Spinal cord (tissue), 10 donors: ENCODE data around the gene CD7. TPM values are rescaled to one million over a fixed set of nuclear protein-coding genes. Genes with fewer than 3 reads are reported as not detected.

Experiments used
- DNase-seq, 6 donors: peaks; one replicate each; pipeline versions ENCODE4 v3.0.0 to v3.0.0-alpha.2; 2013 to 2015; ENCODE audit warnings: low spot score in 6 of 6, low read depth in 4 of 6
- H3K27ac ChIP-seq: one replicate; pipeline ENCODE4 v1.5.1; 2013; ENCODE audit warnings: low read depth, low read length, control low read depth
- H3K27me3 ChIP-seq: one replicate; pipeline ENCODE4 v1.6.1; 2013; ENCODE audit warnings: low read length; ENCODE audit not compliant: control insufficient read depth, insufficient read depth
- H3K36me3 ChIP-seq: one replicate; pipeline ENCODE4 v1.6.1; 2013; ENCODE audit warnings: low read length; ENCODE audit not compliant: control insufficient read depth, insufficient read depth
- H3K4me1 ChIP-seq: one replicate; pipeline ENCODE4 v1.6.1; 2013; ENCODE audit warnings: low read length; ENCODE audit not compliant: control insufficient read depth, insufficient read depth
- H3K4me3 ChIP-seq: one replicate; pipeline ENCODE4 v1.5.1; 2013; ENCODE audit warnings: low read depth, low read length, control low read depth
- H3K9me3 ChIP-seq: one replicate; pipeline ENCODE4 v1.6.1; 2013; ENCODE audit warnings: low read length; ENCODE audit not compliant: control insufficient read depth, insufficient read depth
- WGBS: methylation state at CpG from one replicate; pipeline ENCODE4 v1.1.5; 2013; ENCODE audit warnings: missing lambda C conversion rate; ENCODE audit not compliant: insufficient coverage; 5-methylcytosine and 5-hydroxymethylcytosine counted together
- polyA plus RNA-seq, 2 donors: library from polyadenylated mRNA; unstranded; fragments of 120-200 nt; gene quantifications; one replicate each; pipeline ENCODE4 v1.2.1, GENCODE V29; 2013; ENCODE audit not compliant: insufficient read length in 2 of 2
- total RNA-seq, 2 donors: library from RNA; depleted of rRNA in 1 of 2; stranded (reverse); fragments of 120-200 nt in 1 of 2; fragments of >200 nt in 1 of 2; gene quantifications; one replicate each; pipeline versions ENCODE4 v1.2.3 to v1.2.4, GENCODE V29; 2013 to 2014
- donor health status: healthy.

CD7 gene
- total and polyA plus RNA-seq, 4 donors = 0.33 to 0.42 (median 0.41) TPM; not detected in 1

DNA sequence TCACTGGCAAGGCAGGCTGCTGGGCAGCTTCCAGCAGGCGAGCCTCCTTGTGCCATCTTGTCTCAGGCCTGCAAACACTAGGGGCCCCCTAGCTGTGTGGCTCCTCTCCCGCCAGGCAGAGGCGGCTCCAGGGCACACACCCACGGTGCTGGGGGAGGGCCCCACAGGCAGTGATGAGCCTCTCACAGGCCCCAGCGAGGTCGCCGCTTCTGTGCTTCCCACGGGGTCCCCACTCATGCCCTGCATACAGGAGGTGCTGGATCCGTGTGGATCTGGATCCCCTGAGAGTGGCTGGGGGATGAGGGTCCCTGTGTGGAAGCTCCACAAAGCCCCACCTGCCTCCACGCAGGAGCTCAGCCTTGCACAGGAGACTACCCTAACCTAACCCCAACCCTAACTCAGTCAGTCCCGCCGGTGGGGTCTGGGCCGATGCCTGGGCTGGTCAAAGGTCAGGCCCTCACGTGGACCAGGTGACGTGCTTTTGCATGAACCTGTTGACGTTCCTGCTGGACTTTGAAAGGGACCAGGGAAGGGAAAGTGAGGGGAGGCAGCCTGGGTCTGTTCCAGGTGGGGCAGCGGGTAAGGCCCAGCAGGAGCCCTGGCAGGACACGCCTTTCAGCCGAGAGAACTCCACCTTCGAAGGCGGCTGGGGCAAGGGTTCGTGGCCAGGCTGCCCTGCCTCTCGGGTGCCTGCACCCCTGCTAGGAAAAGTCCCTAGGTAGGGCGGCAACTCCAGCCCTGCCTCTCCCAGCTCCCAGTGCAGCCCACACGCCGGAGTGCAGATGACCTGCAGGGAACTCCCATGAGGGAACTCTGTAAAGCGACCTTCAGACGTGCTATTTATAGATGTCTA is 11.0 kb upstream of the CD7 start:
- WGBS = 68% methylated on average over 23 of the region's 28 CpGs
- peaks cover 32% of the 10 kb centered on the region for H3K27me3 ChIP-seq
- no peaks in the 10 kb centered on the region for H3K9me3 ChIP-seq
- H3K4me3 ChIP-seq = no peak overlapping the region
- no peak for DNase-seq
- H3K36me3 ChIP-seq = no peaks in the 10 kb centered on the region
- H3K27ac ChIP-seq = no peak overlapping the region
- H3K4me1 ChIP-seq = peaks cover 46% of the 10 kb centered on the region

DNA sequence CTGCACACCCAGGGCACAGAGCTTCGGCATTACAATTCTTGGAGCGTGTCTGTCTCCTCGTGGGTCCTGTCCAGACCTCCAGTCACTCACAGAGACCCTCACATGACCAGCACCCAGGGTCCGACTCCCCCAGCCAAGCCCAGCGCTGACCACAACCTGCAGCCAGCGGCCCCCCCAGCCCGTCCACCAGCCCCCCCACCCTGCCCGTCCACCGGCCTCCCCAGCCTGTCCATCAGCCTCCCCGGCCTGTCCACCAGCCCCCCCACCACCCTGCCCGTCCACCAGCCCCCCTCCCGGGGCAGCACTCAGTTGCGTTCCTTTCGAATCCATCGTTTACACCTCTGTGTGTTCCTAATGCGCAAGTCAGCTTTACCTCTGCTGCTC is 10.3 kb upstream of the CD7 start:
- Histone ChIP-seq H3K36me3 (no peaks in the 10 kb centered on the region), H3K4me3 (no peak overlapping the region), H3K27me3 (peaks cover 26% of the 10 kb centered on the region), H3K4me1 (peaks cover 40% of the 10 kb centered on the region), H3K9me3 (no peaks in the 10 kb centered on the region), H3K27ac (no peak overlapping the region)
- no peak for DNase-seq
- 31% methylated on average over 11 of the region's 16 CpGs for WGBS

DNA sequence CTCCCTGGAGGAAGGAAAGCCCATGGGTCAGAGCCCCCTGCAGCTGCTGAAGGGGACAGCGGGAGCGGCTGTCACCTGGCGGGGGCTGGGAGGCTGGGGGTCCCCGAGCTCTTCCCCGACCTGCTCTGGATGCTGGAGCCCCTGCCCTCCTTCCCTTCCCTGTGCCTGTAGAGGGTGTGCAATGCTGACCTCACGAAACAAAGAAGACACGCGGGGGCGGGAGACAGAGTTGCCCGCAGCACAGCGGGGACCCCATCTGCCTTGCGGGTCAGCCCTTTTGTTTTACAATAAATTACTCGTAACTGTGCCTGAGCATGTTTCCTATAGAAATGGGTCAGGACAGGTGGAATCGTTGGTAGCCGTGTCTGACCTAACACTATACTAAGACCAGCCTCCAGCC is 9.9 kb upstream of the CD7 start:
- WGBS = 33% methylated on average over 12 of the region's 15 CpGs
- DNase-seq = no peak
- Histone ChIP-seq H3K36me3 (no peaks in the 10 kb centered on the region), H3K27ac (no peak overlapping the region), H3K27me3 (peaks cover 21% of the 10 kb centered on the region), H3K4me3 (no peak overlapping the region), H3K4me1 (peaks cover 35% of the 10 kb centered on the region), H3K9me3 (no peaks in the 10 kb centered on the region)

DNA sequence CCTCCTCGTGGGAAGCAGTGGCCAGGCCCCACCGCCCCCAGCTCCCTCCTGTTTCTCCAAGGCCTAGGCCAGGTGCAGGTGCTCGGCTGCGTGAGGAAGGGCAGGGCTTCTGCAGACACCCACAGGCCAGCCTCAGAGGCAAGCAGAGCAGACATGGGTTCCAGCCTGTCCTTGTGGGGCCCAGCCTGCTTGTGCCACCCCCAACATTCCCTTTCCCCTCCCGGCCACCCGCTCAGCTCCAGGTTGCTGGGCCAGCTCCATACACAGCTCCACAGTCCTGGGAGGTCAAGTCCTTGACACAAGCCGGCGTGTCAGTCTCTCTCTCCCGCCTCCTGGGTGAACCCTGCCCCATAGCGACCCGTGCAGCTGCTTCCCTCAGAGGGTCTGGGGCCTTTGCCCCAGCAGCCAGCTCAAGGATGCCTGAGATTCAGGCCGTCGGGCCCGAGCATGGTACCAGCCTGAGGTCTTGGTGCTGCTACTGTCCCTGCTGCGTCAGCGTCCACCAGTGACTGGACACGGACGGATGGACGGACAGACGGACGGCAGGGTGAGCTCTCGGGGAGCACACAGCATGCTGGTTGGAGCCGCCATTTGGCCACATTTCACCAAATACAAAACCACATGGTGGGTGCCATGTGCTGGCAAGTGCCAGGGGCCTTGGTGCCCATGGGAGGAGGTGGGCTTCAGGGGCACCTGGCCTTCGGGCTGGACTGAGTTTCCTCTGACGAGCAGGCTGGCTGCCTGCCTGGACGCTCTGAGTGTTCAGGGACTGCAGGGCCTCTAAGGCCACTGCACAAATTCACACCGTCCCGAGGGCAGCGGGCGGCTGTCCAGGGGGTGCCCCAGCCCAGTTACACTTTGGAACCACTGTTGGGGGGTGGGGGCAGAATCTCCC is 8.1 kb upstream of the CD7 start:
- peaks cover 12% of the 10 kb centered on the region for H3K27me3 ChIP-seq

DNA sequence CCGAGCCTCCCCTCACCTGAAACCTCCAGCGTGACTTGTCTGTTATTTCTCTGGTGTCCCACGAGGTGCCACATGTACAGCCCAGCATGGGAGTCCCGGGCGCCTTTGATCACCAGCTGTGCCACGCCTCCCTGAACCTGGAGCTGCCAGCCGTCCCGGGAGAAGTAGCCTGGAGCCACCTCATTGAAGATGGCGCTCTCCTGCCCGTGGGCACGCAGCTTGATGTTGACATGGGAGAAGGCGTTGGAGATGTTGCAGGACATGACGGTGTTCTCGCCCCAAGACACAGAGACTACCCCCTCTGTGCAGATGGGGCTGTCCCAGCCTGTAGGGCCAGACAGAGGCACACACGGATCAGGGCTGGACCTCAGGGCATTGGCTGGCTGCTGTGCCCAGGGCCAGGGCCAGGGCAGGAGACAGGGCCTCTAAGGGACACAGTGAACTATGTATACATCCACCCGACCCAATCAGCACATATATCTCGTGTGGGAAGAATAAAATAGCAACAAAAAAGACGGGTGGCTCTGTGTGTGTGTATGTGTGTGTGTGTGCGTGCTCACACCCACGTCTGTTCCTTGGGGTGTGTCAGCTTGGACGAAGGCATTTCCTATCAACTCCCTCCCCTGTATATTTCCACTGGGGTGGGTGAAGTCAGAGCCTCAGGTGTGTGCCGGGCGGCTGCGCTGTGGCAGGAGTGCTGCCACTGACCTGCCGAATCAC is 7.3 kb upstream of the CD7 start:
- Histone ChIP-seq H3K4me3 (no peak overlapping the region), H3K4me1 (peaks cover 24% of the 10 kb centered on the region), H3K9me3 (no peaks in the 10 kb centered on the region), H3K27ac (no peak overlapping the region), H3K27me3 (peaks cover 7% of the 10 kb centered on the region), H3K36me3 (no peaks in the 10 kb centered on the region)
- 60% methylated on average over 18 of the region's 25 CpGs for WGBS
- no peak for DNase-seq

More for the DNA sequence above, 8.1 kb upstream of the CD7 start:
- no peaks in the 10 kb centered on the region for H3K36me3 ChIP-seq
- no peaks in the 10 kb centered on the region for H3K9me3 ChIP-seq
- no peak for DNase-seq
- no peak overlapping the region for H3K27ac ChIP-seq
- H3K4me1 ChIP-seq = peaks cover 32% of the 10 kb centered on the region
- 83% methylated on average over 28 of the region's 30 CpGs for WGBS
- H3K4me3 ChIP-seq = no peak overlapping the region

DNA sequence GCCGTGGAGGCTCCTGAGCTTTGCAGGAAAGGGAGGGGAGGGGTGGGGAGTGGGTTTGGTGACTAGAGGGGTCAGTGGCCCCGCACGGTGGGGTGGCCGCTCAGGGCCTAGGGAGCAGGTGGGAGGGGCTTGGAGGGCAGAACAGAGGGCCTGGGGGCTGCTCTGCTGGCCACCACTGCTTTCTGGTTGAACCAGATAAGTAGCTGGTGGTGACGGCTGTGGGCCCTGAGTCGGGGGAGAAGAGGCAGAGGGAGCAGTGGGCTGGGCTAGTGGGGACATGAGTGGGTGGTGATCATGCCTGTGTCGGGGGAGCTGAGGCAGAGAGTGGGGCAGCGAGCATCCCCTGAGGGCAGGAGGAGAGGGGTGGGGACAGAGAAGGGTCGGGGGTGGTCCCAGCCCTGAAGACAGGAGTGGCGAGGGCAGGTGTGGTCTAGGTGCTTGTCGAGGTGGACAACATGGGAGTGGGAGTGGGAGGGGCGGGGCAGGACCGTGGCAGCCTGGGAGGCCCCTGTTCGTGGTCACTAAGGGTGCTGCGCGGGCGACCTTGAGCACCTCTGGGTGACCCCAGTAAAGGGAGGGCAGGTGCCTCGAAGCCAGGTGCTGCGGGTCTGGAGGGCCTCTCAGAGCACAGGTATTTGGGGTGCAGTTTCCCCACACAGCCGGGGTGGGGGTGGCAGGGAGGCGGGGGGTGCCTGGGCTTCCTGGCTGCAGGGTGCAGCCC is 6.3 kb upstream of the CD7 start:
- H3K9me3 ChIP-seq = no peaks in the 10 kb centered on the region
- H3K27ac ChIP-seq = no peak overlapping the region
- H3K36me3 ChIP-seq = no peaks in the 10 kb centered on the region
- H3K4me1 ChIP-seq = peaks cover 17% of the 10 kb centered on the region
- H3K4me3 ChIP-seq = no peak overlapping the region
- peaks cover 3% of the 10 kb centered on the region for H3K27me3 ChIP-seq
- WGBS = 65% methylated on average over 20 of the region's 21 CpGs
- no peak for DNase-seq

DNA sequence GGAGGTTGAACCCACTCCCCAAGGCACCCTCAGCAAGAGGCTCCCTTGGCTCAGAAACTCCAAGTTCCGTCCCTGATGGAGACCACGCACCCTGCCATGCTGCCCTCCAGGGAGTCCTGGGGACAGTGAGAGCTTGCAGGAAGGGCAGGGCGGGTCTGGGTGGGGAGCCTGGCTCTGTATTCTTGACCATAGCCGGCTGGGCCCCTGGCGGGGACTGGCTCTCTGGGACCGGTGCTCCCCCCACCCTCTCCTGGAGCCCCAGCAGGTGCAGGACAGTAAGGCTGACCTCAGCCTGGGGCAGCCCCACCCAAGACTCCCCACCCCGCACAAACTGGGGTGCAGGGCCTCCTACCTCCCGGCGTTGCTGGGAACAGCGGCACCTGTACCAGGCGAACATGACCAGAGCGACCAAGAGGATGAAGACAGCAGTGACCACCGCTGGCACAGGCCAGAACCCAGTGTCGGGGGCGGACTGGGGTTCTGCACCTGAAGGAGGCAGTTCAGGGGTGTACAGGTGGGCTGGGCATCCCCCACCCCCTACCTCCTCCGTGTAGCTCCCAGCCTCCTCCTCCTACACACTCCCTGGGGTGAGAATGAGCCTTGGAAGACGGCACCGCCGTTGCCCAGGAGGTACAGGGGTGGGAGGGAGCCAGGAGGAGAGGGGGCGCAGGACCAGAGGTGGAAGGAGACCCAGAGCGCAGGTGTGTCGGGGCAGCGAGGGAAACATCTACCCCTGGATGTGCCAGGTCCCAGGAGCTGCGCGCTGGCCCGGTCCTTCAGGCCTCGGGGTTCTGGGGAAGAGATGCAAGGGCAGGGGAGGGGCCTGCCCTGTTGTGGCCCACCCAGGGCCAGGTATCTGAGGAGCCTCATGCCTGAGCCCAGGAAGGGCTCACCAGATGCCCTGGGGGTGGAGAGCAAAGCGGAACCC is 5.4 kb upstream of the CD7 start:
- no peaks in the 10 kb centered on the region for H3K36me3 ChIP-seq
- no peaks in the 10 kb centered on the region for H3K9me3 ChIP-seq
- peaks cover 10% of the 10 kb centered on the region for H3K4me1 ChIP-seq
- peaks cover 3% of the 10 kb centered on the region for H3K27me3 ChIP-seq
- H3K27ac ChIP-seq = no peak overlapping the region
- 89% methylated on average over 16 of the region's 28 CpGs for WGBS
- H3K4me3 ChIP-seq = no peak overlapping the region
- DNase-seq = no peak

DNA sequence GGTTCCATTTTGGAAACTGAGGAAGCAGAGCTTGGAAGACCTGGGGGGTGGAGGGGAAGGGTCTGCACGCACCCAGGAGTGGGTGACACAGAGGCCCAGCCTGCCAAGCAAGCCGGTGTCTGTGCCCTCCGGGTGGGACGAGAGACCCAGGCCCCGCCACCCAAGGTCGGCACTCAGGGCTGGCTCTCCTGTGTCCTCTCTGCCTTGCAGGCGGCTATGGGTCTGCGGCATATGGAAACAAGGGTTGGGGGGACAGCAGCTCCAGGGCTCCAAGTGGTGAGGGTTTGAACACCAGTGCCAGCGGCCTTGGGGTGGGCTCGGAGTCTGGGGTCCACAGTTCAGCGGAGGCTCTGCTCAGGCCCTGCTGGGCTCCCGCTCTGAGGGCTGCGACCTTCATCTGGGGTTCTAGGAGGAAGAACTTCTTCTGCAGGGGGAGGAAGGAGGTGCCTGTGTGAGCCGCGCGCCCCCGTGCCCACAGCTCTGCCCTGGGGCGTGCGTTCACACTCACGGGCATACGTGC is 4.6 kb upstream of the CD7 start:
- H3K9me3 ChIP-seq = no peaks in the 10 kb centered on the region
- H3K36me3 ChIP-seq = no peaks in the 10 kb centered on the region
- WGBS = 86% methylated on average over 11 of the region's 21 CpGs
- H3K4me1 ChIP-seq = peaks cover 5% of the 10 kb centered on the region
- DNase-seq = no peak
- H3K27me3 ChIP-seq = peaks cover 3% of the 10 kb centered on the region
- H3K4me3 ChIP-seq = no peak overlapping the region
- H3K27ac ChIP-seq = no peak overlapping the region
